HepG2 (cell line): Measurements from ENCODE around the gene ACOT2. TPM values are rescaled to one million over a fixed set of nuclear protein-coding genes. Genes with fewer than 3 reads are reported as not detected.

Source experiments
- ATF7-NPFF ChIP-seq: sonication (generic); formaldehyde crosslinking; IDR thresholded peaks from 2 replicates; pipeline ENCODE4 v1.8.1; 2023; ENCODE audit warnings: mild to moderate bottlenecking, low read depth, missing genetic modification reagents, moderate library complexity
- KDM5B ChIP-seq: sonication (generic); formaldehyde crosslinking; IDR thresholded peaks from 2 replicates; pipeline ENCODE4 v1.4.0; 2020; ENCODE audit warnings: missing genetic modification reagents, mild to moderate bottlenecking, borderline replicate concordance
- MYC ChIP-seq: sonication (generic); formaldehyde crosslinking; IDR thresholded peaks from 2 replicates; pipeline ENCODE4 v1.9.0; 2021; ENCODE audit warnings: missing genetic modification reagents, borderline replicate concordance
- MYPOP ChIP-seq: sonication (generic); formaldehyde crosslinking; IDR thresholded peaks from 2 replicates; pipeline ENCODE4 v1.8.1; 2023; ENCODE audit warnings: mild to moderate bottlenecking, moderate library complexity, missing genetic modification reagents
- NAIF1 ChIP-seq: sonication (generic); formaldehyde crosslinking; IDR thresholded peaks from 2 replicates; pipeline ENCODE4 v1.5.0; 2020; ENCODE audit warnings: mild to moderate bottlenecking, missing genetic modification reagents, borderline replicate concordance
- ZNF451 ChIP-seq: sonication (generic); formaldehyde crosslinking; IDR thresholded peaks from 2 replicates; pipeline ENCODE4 v1.5.0; 2020; ENCODE audit warnings: mild to moderate bottlenecking, missing genetic modification reagents
- ZNF790 ChIP-seq: sonication (generic); formaldehyde crosslinking; IDR thresholded peaks from 2 replicates; pipeline ENCODE4 v1.8.0; 2022; ENCODE audit warnings: missing genetic modification reagents, mild to moderate bottlenecking, borderline replicate concordance
- ZSCAN21 ChIP-seq: sonication (generic); formaldehyde crosslinking; IDR thresholded peaks from 2 replicates; pipeline ENCODE4 v1.8.0; 2022; ENCODE audit warnings: mild to moderate bottlenecking, missing genetic modification reagents, moderate library complexity, borderline replicate concordance
- polyA plus RNA-seq, 8 experiments: library from polyadenylated mRNA; depleted of rRNA in 3 of 8; stranded (reverse) in 7 of 8; unstranded in 1 of 8; fragments of >200 nt; fragmentation: Illumina TruSeq in 4 of 8; extraction: Trizol in 4 of 8; gene quantifications; 2 replicates each; pipeline versions ENCODE4 v1.2.1 to v1.2.3, GENCODE V29; 2011 to 2016; ENCODE audit warnings: low read depth in 4 of 8, missing spikeins in 1 of 8, mixed read lengths in 1 of 8; ENCODE audit not compliant: insufficient read depth in 1 of 8
- total RNA-seq, 5 experiments: library from RNA; depleted of rRNA; stranded (reverse); fragments of >200 nt; fragmentation: Illumina TruSeq; extraction: Trizol; gene quantifications; 2 replicates each; pipeline ENCODE4 v1.2.3, GENCODE V29; 2016; ENCODE audit warnings: low read depth in 1 of 5
- TF ChIP-seq, protein P1 (sequence below): IDR thresholded peaks from 2 replicates; pipeline ENCODE4 v1.6.1; 2016; ENCODE audit warnings: low read depth, missing genetic modification reagents, missing compliant biosample characterization
- TF ChIP-seq, protein P2 (sequence below), 2 experiments: fragments of 450-650 bp in 1 of 2; sonication (generic) in 1 of 2; formaldehyde crosslinking; IDR thresholded peaks; 2 replicates each; pipeline versions ENCODE4 v1.5.0 to v1.8.0; 2020 to 2022; ENCODE audit warnings: mild to moderate bottlenecking in 1 of 2, missing genetic modification reagents in 1 of 2
- TF ChIP-seq, protein P3 (sequence below): sonication (generic); formaldehyde crosslinking; conservative IDR thresholded peaks from 2 replicates; pipeline ENCODE4 v1.5.0; 2020; ENCODE audit warnings: missing genetic modification reagents
- TF ChIP-seq, protein P4 (sequence below): sonication (generic); formaldehyde crosslinking; IDR thresholded peaks from 2 replicates; pipeline ENCODE4 v1.8.1; 2023; ENCODE audit warnings: mild to moderate bottlenecking, missing genetic modification reagents

The ACOT2 gene
- total and polyA plus RNA-seq, 2 of the 13 experiments (the other 11 are each of a cell fraction or from before 2014, with no cell fraction given): 60.0 to 110 TPM

GRCh38 chr14:73537244-73538045, 31.6 kb upstream of the ACOT2 start (continued):
- TF ChIP-seq, protein P1, sequence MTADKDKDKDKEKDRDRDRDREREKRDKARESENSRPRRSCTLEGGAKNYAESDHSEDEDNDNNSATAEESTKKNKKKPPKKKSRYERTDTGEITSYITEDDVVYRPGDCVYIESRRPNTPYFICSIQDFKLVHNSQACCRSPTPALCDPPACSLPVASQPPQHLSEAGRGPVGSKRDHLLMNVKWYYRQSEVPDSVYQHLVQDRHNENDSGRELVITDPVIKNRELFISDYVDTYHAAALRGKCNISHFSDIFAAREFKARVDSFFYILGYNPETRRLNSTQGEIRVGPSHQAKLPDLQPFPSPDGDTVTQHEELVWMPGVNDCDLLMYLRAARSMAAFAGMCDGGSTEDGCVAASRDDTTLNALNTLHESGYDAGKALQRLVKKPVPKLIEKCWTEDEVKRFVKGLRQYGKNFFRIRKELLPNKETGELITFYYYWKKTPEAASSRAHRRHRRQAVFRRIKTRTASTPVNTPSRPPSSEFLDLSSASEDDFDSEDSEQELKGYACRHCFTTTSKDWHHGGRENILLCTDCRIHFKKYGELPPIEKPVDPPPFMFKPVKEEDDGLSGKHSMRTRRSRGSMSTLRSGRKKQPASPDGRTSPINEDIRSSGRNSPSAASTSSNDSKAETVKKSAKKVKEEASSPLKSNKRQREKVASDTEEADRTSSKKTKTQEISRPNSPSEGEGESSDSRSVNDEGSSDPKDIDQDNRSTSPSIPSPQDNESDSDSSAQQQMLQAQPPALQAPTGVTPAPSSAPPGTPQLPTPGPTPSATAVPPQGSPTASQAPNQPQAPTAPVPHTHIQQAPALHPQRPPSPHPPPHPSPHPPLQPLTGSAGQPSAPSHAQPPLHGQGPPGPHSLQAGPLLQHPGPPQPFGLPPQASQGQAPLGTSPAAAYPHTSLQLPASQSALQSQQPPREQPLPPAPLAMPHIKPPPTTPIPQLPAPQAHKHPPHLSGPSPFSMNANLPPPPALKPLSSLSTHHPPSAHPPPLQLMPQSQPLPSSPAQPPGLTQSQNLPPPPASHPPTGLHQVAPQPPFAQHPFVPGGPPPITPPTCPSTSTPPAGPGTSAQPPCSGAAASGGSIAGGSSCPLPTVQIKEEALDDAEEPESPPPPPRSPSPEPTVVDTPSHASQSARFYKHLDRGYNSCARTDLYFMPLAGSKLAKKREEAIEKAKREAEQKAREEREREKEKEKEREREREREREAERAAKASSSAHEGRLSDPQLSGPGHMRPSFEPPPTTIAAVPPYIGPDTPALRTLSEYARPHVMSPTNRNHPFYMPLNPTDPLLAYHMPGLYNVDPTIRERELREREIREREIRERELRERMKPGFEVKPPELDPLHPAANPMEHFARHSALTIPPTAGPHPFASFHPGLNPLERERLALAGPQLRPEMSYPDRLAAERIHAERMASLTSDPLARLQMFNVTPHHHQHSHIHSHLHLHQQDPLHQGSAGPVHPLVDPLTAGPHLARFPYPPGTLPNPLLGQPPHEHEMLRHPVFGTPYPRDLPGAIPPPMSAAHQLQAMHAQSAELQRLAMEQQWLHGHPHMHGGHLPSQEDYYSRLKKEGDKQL (CRISPR knock-in tag): peak; percentile 37; the same call in 1 of the 2 replicates
- TF ChIP-seq ZNF451 (CRISPR knock-in tag): 0 out of 2 replicates have a peak, but pooled peaks have one; percentile 35
- TF ChIP-seq ZSCAN21 (CRISPR knock-in tag): peak; percentile 81; the same call in 1 of the 2 replicates
- TF ChIP-seq, protein P2, sequence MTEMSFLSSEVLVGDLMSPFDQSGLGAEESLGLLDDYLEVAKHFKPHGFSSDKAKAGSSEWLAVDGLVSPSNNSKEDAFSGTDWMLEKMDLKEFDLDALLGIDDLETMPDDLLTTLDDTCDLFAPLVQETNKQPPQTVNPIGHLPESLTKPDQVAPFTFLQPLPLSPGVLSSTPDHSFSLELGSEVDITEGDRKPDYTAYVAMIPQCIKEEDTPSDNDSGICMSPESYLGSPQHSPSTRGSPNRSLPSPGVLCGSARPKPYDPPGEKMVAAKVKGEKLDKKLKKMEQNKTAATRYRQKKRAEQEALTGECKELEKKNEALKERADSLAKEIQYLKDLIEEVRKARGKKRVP (CRISPR knock-in tag; IDR thresholded peaks at IDR 0.05): 0 out of 4 replicates have a peak, but pooled peaks of 1 of the 2 experiments have one; percentile 9
- peak; percentile 21; the same call in 1 of the 2 replicates for TF ChIP-seq MYPOP (CRISPR knock-in tag)
- peak; percentile 57; the same call in 1 of the 2 replicates for TF ChIP-seq KDM5B (CRISPR knock-in tag)
- peak; percentile 79; the same call in 1 of the 2 replicates for TF ChIP-seq ZNF790 (CRISPR knock-in tag)
- peak; percentile 11; the same call in 1 of the 2 replicates for TF ChIP-seq ATF7-NPFF
- TF ChIP-seq MYC (CRISPR knock-in tag): 0 out of 2 replicates have a peak, but pooled peaks have one; percentile 15
- peak; percentile 12; the same call in 1 of the 2 replicates for TF ChIP-seq NAIF1 (CRISPR knock-in tag)
- TF ChIP-seq, protein P3, sequence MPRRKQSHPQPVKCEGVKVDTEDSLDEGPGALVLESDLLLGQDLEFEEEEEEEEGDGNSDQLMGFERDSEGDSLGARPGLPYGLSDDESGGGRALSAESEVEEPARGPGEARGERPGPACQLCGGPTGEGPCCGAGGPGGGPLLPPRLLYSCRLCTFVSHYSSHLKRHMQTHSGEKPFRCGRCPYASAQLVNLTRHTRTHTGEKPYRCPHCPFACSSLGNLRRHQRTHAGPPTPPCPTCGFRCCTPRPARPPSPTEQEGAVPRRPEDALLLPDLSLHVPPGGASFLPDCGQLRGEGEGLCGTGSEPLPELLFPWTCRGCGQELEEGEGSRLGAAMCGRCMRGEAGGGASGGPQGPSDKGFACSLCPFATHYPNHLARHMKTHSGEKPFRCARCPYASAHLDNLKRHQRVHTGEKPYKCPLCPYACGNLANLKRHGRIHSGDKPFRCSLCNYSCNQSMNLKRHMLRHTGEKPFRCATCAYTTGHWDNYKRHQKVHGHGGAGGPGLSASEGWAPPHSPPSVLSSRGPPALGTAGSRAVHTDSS (CRISPR knock-in tag): 0 out of 2 replicates have a peak, but pooled peaks have one; percentile 40
- TF ChIP-seq, protein P4, sequence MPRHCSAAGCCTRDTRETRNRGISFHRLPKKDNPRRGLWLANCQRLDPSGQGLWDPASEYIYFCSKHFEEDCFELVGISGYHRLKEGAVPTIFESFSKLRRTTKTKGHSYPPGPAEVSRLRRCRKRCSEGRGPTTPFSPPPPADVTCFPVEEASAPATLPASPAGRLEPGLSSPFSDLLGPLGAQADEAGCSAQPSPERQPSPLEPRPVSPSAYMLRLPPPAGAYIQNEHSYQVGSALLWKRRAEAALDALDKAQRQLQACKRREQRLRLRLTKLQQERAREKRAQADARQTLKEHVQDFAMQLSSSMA: peak; percentile 23; the same call in 1 of the 2 replicates
